ENCODE data around the gene CAMK2G.
"Not testable (repeated sequence)": the region's sequence is repeated elsewhere in the genome, so short reads cannot be mapped to it uniquely, and the experiment has no call there.

CAMK2G gene

GRCh38 chr10:73890830-73891229, 16.5 kb upstream of the CAMK2G start:
- H3K9me3 ChIP-seq (ENCODE audit: control insufficient read depth, insufficient read depth, low read length); H3K4me3 ChIP-seq (ENCODE audit: low read length); H3K4me1 ChIP-seq (ENCODE audit: control insufficient read depth, insufficient read depth, low read length); H3K36me3 ChIP-seq (ENCODE audit: control insufficient read depth, insufficient read depth, low read length); H3K27ac ChIP-seq (ENCODE audit: low read length); H3K27me3 ChIP-seq (ENCODE audit: control insufficient read depth, insufficient read depth, low read length); DNase-seq (ENCODE audit: low read depth, low spot score): not testable (repeated sequence)
- no CpG with 5 or more reads among the region's 3 CpGs for WGBS (ENCODE audit: insufficient coverage, insufficient read length)

GRCh38 chr10:73890261-73890660, 15.9 kb upstream of the CAMK2G start:
- Histone ChIP-seq H3K27me3 (ENCODE audit: control insufficient read depth, insufficient read depth, low read length) (no peaks in the 10 kb centered on the region), H3K4me1 (ENCODE audit: control insufficient read depth, insufficient read depth, low read length) (no peaks in the 10 kb centered on the region), H3K27ac (ENCODE audit: low read length) (no peak overlapping the region), H3K4me3 (ENCODE audit: low read length) (no peak overlapping the region), H3K9me3 (ENCODE audit: control insufficient read depth, insufficient read depth, low read length) (no peaks in the 10 kb centered on the region), H3K36me3 (ENCODE audit: control insufficient read depth, insufficient read depth, low read length) (no peaks in the 10 kb centered on the region)
- no CpG with 5 or more reads among the region's 5 CpGs for WGBS (ENCODE audit: insufficient coverage, insufficient read length)
- DNase-seq (ENCODE audit: low read depth, low spot score) = no peak

GRCh38 chr10:73889416-73889815, 15.1 kb upstream of the CAMK2G start:
- not testable (repeated sequence) for H3K27ac ChIP-seq (ENCODE audit: low read length); DNase-seq (ENCODE audit: low read depth, low spot score); H3K4me3 ChIP-seq (ENCODE audit: low read length); H3K9me3 ChIP-seq (ENCODE audit: control insufficient read depth, insufficient read depth, low read length); H3K4me1 ChIP-seq (ENCODE audit: control insufficient read depth, insufficient read depth, low read length); H3K36me3 ChIP-seq (ENCODE audit: control insufficient read depth, insufficient read depth, low read length); H3K27me3 ChIP-seq (ENCODE audit: control insufficient read depth, insufficient read depth, low read length)
- no CpG with 5 or more reads among the region's 3 CpGs for WGBS (ENCODE audit: insufficient coverage, insufficient read length)

DNA sequence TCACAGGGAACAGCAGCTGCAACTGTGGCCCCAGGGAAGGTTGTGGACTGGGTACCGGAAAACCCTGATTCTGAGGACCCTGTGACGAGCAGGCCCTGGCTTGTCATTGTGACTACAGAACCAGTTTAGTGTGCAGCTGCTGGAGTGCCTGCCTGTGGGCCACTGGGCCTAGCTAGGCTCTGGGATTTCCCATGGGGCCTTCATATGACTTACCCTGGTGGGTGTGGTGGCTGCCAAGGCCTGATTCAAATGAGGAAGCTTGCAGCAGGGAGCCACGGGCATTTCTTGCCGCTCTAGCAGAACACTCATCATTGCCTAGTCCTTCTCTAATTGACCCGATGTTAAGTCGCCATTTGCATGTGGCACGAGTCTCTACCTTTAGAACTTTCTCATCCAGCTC, 14.7 kb upstream of the CAMK2G start:
- H3K9me3 ChIP-seq (ENCODE audit: control insufficient read depth, insufficient read depth, low read length) = no peaks in the 10 kb centered on the region
- no CpG with 5 or more reads among the region's 7 CpGs for WGBS (ENCODE audit: insufficient coverage, insufficient read length)
- no peak for DNase-seq (ENCODE audit: low read depth, low spot score)
- no peak overlapping the region for H3K4me3 ChIP-seq (ENCODE audit: low read length)
- H3K27me3 ChIP-seq (ENCODE audit: control insufficient read depth, insufficient read depth, low read length) = no peaks in the 10 kb centered on the region
- no peaks in the 10 kb centered on the region for H3K4me1 ChIP-seq (ENCODE audit: control insufficient read depth, insufficient read depth, low read length)
- no peak overlapping the region for H3K27ac ChIP-seq (ENCODE audit: low read length)
- H3K36me3 ChIP-seq (ENCODE audit: control insufficient read depth, insufficient read depth, low read length) = no peaks in the 10 kb centered on the region

DNA sequence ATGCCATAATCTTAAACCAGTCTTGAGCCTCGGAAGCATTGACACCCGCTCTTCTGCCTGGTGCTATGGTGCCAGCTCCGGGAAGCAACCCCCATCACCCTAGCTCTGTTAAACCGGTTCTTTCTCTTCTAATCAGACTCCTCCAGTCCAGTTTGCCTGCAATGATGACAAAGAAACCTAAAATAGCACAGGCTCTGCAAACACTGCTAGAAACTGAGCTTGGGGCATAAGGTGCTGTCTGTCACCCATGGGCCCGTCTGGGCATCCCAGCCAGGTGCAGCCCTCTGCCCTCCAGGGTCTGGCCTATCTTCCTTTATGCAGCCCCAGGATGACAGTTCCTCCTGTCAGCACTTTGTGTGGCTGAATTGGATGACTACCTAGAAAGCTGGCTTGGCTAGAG, 14.2 kb upstream of the CAMK2G start:
- no peaks in the 10 kb centered on the region for H3K9me3 ChIP-seq (ENCODE audit: control insufficient read depth, insufficient read depth, low read length)
- DNase-seq (ENCODE audit: low read depth, low spot score) = no peak
- H3K27me3 ChIP-seq (ENCODE audit: control insufficient read depth, insufficient read depth, low read length) = no peaks in the 10 kb centered on the region
- H3K4me3 ChIP-seq (ENCODE audit: low read length) = no peak overlapping the region
- no peaks in the 10 kb centered on the region for H3K36me3 ChIP-seq (ENCODE audit: control insufficient read depth, insufficient read depth, low read length)
- no peaks in the 10 kb centered on the region for H3K4me1 ChIP-seq (ENCODE audit: control insufficient read depth, insufficient read depth, low read length)
- no CpG with 5 or more reads among the region's 5 CpGs for WGBS (ENCODE audit: insufficient coverage, insufficient read length)
- H3K27ac ChIP-seq (ENCODE audit: low read length) = no peak overlapping the region

GRCh38 chr10:73887294-73888039, 13.1 kb upstream of the CAMK2G start:
- Histone ChIP-seq H3K4me1 (ENCODE audit: control insufficient read depth, insufficient read depth, low read length) (no peaks in the 10 kb centered on the region), H3K27me3 (ENCODE audit: control insufficient read depth, insufficient read depth, low read length) (no peaks in the 10 kb centered on the region), H3K4me3 (ENCODE audit: low read length) (no peak overlapping the region), H3K36me3 (ENCODE audit: control insufficient read depth, insufficient read depth, low read length) (no peaks in the 10 kb centered on the region), H3K9me3 (ENCODE audit: control insufficient read depth, insufficient read depth, low read length) (no peaks in the 10 kb centered on the region), H3K27ac (ENCODE audit: low read length) (no peak overlapping the region)
- no CpG with 5 or more reads among the region's 12 CpGs for WGBS (ENCODE audit: insufficient coverage, insufficient read length)
- DNase-seq (ENCODE audit: low read depth, low spot score) = no peak

DNA sequence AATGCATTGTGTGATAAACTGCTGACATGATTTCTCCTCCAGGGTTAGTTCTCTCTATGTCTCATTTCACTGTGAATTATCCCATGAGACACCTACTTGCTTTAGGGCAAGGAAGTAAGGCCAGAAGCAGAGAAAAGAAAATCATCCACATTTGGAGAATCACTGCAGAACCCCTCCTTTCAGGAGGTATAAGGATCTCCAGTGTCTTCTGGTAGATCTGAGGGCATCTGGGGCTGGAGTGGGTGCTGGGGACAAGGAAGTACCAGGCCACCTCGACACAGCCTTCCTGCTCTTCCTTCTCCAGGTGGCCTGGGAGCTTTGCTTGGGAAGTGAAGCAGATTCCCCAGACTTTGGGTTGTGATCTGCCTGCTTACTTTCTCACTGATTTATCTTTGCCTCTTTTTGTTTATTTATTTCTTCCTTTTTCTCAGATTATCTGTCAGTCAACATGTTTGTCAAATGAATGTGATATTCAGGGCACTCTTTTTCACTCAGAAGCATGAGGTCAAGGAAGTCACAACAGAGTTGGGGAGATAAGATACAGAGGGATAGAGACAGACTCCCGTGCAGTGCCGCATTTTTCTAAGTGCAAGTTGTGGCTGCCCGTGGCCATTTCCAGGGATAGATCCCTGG, 12.4 kb upstream of the CAMK2G start:
- H3K27ac ChIP-seq (ENCODE audit: low read length) = no peak overlapping the region
- H3K36me3 ChIP-seq (ENCODE audit: control insufficient read depth, insufficient read depth, low read length) = no peaks in the 10 kb centered on the region
- no peak for DNase-seq (ENCODE audit: low read depth, low spot score)
- H3K9me3 ChIP-seq (ENCODE audit: control insufficient read depth, insufficient read depth, low read length) = no peaks in the 10 kb centered on the region
- no peaks in the 10 kb centered on the region for H3K27me3 ChIP-seq (ENCODE audit: control insufficient read depth, insufficient read depth, low read length)
- no CpG with 5 or more reads among the region's 4 CpGs for WGBS (ENCODE audit: insufficient coverage, insufficient read length)
- no peaks in the 10 kb centered on the region for H3K4me1 ChIP-seq (ENCODE audit: control insufficient read depth, insufficient read depth, low read length)
- H3K4me3 ChIP-seq (ENCODE audit: low read length) = no peak overlapping the region

GRCh38 chr10:73886085-73886529, 11.8 kb upstream of the CAMK2G start:
- Histone ChIP-seq H3K4me1 (ENCODE audit: control insufficient read depth, insufficient read depth, low read length) (no peaks in the 10 kb centered on the region), H3K27me3 (ENCODE audit: control insufficient read depth, insufficient read depth, low read length) (no peaks in the 10 kb centered on the region), H3K36me3 (ENCODE audit: control insufficient read depth, insufficient read depth, low read length) (no peaks in the 10 kb centered on the region), H3K4me3 (ENCODE audit: low read length) (no peak overlapping the region), H3K9me3 (ENCODE audit: control insufficient read depth, insufficient read depth, low read length) (no peaks in the 10 kb centered on the region), H3K27ac (ENCODE audit: low read length) (no peak overlapping the region)
- WGBS (ENCODE audit: insufficient coverage, insufficient read length) = no CpG with 5 or more reads among the region's 5 CpGs
- DNase-seq (ENCODE audit: low read depth, low spot score) = no peak

DNA sequence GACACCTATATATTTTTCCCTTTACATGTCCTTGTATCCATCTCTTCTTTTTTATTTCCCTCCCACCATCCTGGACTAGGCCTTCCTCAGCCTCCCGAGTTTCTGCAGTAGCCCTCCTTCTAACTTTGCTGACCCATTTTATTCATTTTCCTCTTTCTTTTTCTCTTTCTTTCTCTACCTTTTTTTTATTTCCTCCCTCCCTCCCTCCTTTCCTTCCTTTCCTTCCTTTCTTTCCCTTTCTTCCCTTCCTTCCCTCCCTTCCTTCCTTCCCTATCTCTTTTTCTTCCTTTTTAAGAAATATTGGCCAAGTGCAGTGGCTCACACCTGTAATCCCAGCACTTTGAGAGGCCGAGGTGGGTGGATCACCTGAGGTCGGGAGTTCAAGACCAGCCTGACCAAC, 9.7 kb upstream of the CAMK2G start:
- no peaks in the 10 kb centered on the region for H3K27me3 ChIP-seq (ENCODE audit: control insufficient read depth, insufficient read depth, low read length)
- no peaks in the 10 kb centered on the region for H3K9me3 ChIP-seq (ENCODE audit: control insufficient read depth, insufficient read depth, low read length)
- WGBS (ENCODE audit: insufficient coverage, insufficient read length) = no CpG with 5 or more reads among the region's 3 CpGs
- H3K36me3 ChIP-seq (ENCODE audit: control insufficient read depth, insufficient read depth, low read length) = no peaks in the 10 kb centered on the region
- no peaks in the 10 kb centered on the region for H3K4me1 ChIP-seq (ENCODE audit: control insufficient read depth, insufficient read depth, low read length)
- no peak for DNase-seq (ENCODE audit: low read depth, low spot score)
- no peak overlapping the region for H3K27ac ChIP-seq (ENCODE audit: low read length)
- H3K4me3 ChIP-seq (ENCODE audit: low read length) = no peak overlapping the region

DNA sequence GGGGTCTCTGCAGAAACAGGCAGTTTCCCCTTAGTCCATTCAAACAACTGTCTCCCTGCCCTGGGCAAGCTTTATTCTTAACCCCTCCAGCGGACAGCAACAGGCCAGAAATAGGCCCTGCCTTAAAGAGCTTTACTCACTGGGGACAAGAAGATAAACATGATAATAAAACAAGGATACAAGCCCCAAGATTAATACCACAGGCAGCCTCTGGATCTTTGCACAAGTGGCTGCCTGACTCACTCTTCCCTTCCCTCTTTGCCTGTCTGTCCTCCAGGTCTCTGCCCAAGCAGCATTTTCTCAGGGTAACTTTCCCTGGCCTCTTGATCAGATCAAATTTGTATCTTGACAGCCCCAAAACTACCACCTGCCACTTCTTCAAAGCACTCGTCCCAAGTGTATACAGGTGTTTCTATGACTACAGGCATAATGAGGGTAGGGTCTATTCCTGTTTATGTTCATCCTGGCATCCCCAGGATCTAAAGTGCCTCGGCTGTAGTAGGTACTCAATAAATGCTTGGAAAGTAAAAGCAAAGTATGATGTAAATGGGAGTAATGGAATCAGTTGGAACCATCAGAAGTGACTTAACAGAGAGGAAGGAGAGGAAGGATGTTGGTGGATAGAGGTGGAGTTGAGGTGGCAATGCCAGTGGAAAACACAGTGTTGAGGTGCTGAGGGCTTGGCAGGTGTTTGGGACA, 7.0 kb upstream of the CAMK2G start:
- Histone ChIP-seq H3K36me3 (ENCODE audit: control insufficient read depth, insufficient read depth, low read length) (no peaks in the 10 kb centered on the region), H3K27ac (ENCODE audit: low read length) (no peak overlapping the region), H3K4me3 (ENCODE audit: low read length) (no peak overlapping the region), H3K9me3 (ENCODE audit: control insufficient read depth, insufficient read depth, low read length) (no peaks in the 10 kb centered on the region), H3K27me3 (ENCODE audit: control insufficient read depth, insufficient read depth, low read length) (no peaks in the 10 kb centered on the region), H3K4me1 (ENCODE audit: control insufficient read depth, insufficient read depth, low read length) (no peaks in the 10 kb centered on the region)
- no peak for DNase-seq (ENCODE audit: low read depth, low spot score)
- WGBS (ENCODE audit: insufficient coverage, insufficient read length) = no CpG with 5 or more reads among the region's 3 CpGs
